HUDEP-2 (cell line): ENCODE results near the gene NRROS.
"Not testable (repeated sequence)": the region's sequence is repeated elsewhere in the genome, so short reads cannot be mapped to it uniquely, and the experiment has no call there.

Experiments
- DNase-seq, 76 experiments: peaks; one replicate each; lab custom pipeline; 2025; ENCODE audit not compliant: unreplicated experiment in 76 of 76; lab: John Stamatoyannopoulos, UW

The NRROS gene

DNA sequence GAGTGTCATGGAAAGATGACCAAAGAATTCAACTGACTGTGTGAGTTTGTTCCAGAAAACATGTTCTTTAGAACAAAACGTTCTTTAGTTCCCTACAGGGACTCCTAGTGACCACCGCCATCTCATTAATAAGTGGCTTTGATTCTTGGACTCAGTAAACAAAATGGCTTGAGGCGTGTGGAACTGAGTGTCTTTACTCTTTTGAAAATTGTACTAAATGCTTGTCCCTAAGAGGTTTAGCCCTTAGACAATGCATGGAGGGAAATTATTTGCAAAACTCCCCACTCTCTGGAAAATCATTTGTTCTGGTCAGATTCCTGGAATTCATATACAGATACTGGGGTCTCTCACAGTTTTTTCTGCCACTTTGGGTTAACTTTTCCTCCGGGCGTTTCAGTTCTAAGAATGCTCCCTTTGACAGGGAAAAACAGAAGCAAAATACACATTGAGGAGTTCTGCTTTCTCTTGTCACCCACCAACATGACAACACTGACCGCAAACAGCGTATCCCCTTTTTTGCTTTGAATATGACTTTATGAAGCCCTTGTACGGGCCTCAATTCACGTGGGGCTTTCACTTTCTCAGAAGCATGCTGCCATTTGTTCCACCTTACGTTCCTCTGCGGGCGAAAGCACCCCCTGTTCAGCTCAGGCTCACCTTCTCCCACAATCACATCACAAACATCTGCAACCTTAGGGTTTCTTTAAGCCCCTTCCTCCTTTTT is 15.3 kb upstream of the NRROS start:
- no peak for DNase-seq

DNA sequence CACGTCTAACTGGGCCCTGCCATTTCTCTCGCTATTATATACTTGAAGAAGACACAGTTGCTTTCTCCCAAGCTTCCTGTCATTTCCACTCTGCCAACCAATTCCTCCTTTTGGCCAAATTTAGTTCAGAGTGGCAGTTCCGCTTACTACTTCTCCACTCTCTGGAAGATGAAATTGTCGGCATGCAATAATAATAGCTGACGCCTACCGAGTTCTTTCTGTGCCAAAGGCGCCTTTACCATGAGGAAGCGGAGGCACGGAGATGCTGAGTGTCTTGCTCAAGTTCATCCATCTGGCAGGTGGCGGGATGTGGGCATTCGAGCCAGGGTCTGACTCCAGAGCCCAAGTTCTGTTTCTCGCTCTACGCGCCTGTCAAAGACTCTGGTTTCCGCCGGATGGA is 14.6 kb upstream of the NRROS start:
- no peak for DNase-seq

DNA sequence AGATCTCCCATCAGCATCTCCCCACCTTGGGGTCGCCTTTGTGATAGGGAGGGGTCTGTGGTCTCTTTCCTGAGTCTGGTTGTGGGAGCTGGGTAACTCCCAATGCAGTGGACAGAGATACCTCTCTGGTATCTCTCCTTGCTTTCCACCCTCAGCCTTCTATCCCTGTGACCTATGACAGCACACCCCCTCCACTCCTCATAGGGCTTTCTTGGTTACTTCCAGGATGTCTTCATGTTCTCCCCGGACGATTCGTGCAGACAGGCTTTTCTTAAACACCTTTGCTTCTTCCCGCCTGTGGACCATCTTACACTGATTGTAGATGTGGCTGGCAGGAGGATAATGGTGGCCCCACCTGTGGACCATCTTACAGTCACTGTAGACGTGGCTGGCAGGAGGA is 14.2 kb upstream of the NRROS start:
- no peak for DNase-seq

- DNase-seq: no peak
Observed at GRCh38 chr3:196627918-196628231, 11.6 kb upstream of the NRROS start.

DNA sequence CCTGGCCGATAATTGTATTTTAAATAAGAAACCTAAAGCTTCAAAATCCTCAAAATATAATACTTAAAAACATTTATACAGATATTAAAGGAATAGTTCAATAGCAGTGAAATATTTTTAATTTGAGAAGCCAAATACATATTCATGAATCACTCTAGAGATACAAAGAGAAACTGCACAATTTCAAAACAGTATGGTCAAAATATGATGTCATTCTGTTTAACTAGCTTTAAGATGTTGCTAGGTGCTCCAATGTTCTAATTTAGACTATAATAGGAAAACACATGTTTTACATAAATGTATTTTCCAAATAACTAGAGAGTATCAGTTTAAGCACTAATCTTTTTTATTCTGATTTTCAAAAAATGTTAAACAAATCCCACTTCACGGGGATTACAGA is 10.3 kb upstream of the NRROS start:
- no peak for DNase-seq

DNA sequence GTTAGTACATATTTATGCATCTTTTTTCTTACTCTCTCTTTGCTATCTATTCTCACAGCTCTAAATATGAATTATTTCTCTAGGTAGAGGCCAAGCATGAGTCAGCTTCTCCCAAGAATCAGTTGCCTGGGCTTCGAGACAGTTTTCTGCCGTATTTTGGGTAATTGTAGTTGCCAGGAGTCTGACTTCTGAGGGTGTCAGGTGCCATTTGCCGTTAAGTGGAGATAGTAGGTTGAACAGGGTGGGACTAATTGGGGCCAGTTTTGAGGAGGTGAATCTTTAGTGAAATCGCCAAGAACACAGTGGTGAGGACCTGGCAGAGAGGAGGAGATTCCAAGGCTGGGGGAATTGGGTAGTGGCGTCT is 7.8 kb upstream of the NRROS start:
- peak in 50 of 76 experiments; percentile 30 to 89 (median 60) for DNase-seq

GRCh38 chr3:196632046-196632751 is 7.3 kb upstream of the NRROS start:
- peak in 75 of 76 experiments; percentile 88 to 98 (median 96) for DNase-seq

DNA sequence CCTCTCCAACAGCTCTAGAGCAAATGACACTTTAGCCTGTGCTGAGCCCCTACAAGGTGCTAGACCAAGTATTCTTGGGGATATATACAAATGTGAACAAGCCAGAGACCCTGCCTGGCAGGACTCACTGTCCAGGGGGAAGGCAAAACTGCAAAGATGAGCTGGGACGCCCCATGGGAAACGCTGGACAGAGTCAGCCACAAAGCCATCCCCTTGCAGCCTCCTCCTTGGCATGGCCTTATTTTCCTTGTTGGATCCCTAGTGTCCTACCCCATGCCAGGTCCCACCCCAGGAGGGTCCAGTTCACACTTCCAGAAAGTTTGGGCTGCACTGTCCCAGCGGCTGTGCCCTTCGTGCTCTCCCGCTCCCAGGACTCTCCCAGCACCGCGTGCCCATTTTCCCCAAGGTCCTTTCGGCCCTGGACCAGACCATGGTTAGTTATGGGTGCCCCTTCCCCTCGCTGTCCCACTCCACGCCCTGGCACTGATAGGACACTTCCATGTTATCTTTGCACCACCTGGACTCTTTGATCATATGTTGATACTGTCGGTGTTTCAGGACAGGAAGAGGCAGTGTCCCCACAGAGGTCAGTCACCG is 5.8 kb upstream of the NRROS start:
- peak in 28 of 76 experiments; percentile 11 to 74 (median 43) for DNase-seq

DNA sequence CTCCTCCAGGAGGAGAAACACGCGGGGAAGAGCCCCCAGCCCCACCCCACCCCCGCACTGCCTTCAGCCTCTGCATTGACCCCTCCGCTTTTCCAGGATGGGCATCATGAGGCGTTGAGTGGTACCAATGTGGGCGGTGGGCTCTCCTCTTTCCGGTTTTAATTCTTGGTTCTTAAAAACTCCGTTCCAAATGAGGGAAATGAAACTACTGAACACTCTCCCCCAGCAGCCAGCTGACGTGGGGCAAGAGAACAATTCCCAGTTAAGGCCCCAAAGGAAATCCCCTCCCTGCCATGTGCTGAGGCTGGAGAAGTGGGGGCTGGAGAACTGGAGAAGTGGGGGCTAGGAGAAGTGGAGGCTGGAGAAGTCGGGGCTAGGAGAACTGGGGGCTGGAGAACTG is 5.3 kb upstream of the NRROS start:
- DNase-seq: peak in 1 of 76 experiments; percentile 62

DNA sequence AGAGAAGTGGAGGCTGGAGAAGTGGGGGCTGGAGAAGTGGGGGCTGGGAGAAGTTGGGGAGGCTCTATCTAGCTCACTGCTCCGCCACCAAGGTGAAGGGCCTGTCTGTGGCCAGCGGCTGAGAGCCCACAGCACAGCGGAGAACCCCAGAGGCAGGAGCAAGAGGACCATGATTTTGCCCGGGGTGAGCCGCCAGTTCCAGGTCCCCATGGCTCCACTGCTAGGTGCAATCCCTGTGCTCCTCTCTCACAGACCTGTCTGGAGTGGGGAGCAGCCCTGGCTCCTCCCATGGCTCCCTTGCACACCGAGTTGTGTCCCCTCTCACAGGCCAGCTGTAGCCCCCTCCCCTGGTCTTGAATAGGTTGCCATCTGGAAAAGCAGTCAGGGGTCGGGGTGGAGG is 4.7 kb upstream of the NRROS start:
- no peak for DNase-seq

- no peak for DNase-seq
Observed at GRCh38 chr3:196636369-196637349, 2.8 kb upstream of the NRROS start.

GRCh38 chr3:196637941-196638340 is 1.6 kb upstream of the NRROS start:
- not testable (repeated sequence) for DNase-seq

GRCh38 chr3:196638861-196639482 is 522 bp upstream of the NRROS start:
- peak in 16 of 76 experiments; percentile 18 to 78 (median 50) for DNase-seq

DNA sequence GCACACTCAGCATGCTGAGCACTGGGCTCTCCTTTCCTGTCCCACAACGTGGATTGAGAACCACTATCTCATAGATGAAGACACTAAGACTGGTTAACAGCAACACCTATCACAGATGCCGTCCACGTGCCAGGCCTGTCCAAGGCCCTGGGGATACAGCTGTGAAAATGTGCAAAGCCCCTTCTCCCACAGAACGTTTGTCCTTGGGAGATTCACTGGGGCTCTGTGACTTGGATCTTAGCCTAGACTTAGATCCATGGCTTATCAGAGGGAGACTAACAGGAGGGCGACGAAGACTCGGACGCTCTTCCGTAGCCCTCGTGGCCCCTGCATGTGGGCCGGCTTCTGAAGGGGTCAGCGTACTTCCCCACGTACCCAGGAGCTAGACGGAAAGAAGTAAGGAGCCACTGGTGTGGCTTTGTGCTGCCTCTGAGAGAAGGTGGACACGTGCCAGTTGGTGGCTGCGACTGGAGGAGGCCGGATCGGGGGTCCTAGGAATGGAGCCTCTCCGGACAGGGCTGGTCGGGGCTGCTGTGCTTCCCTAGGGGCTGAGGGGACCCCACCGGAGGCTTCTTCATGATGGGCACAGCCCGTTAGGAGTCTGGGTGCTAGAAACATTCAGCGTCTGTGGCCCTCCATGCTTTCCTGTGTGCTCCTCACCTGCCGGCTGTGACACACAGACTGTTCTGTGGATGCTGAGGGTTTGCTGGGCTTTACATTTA is 964 bp downstream of the NRROS start:
- peak in 37 of 76 experiments; percentile 6 to 74 (median 43) for DNase-seq

- peak in 15 of 76 experiments; percentile 5 to 47 (median 23) for DNase-seq
Observed at GRCh38 chr3:196641333-196642054, 2.0 kb downstream of the NRROS start.

DNA sequence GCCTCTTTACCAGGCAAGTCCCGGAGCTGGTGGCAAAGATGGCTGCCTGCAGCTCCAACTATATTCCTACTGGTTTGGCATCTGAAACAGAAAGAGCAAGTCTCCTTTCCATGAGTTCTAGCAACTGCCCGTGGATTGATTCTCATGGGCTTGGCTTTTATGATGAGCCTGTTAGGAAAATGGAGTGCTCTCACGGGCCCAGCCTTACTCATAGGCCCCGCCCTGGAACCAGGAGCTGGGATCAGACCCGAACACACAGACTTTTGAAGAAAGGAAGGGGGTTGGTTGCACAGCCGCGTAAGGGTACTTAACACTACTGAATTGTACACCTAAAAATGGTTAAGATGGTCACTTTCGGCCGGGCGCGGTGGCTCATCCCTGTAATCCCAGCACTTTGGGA is 2.9 kb downstream of the NRROS start:
- peak in 5 of 76 experiments; percentile 20 to 28 (median 21) for DNase-seq

DNA sequence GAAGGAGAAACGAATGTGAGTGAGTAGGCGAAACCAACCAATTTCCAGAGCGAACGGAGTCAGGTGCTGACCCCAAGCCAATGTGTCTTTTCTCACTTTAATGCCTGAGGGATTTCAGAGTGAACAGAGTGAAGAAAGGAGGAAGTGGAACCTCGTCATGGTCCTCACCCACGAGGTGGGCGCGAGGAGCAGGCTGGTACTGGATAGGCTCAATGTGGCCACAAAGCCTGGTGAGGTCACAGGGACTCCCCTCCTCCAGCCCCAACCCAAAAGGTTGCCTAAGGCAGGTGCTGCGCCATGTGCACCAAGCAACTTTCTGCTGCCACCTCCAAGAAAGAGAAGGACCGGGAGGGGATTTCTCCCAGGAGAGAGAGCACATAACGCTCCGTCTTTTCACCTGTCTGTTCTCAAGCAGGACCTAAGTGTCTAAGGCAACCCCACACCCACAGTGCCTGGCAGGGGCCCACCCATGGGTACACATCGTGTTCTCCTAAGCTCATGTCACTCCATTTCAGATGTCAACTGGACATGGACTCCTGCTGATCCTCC is 3.8 kb downstream of the NRROS start:
- peak in 1 of 76 experiments; percentile 23 for DNase-seq

DNA sequence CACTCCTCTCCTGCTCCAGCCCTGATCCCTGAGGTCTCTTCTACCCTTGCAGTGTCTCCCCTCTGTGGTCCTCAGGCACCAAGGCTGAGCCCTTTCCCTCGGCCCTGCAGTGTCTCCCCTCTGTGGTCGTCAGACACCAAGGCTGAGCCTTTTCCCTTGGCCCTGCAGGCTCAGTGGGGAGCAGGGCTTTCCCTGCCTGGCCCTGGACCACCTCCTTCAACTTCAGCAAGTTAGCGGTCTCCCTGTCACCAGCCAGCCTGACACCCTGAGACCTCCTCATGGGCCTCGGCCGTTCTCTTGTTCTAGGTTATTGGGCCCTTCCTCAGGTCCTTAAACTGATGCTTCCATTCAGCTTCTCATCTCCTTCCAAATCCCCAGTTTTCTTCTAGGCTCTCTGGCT is 4.3 kb downstream of the NRROS start:
- DNase-seq: no peak

DNA sequence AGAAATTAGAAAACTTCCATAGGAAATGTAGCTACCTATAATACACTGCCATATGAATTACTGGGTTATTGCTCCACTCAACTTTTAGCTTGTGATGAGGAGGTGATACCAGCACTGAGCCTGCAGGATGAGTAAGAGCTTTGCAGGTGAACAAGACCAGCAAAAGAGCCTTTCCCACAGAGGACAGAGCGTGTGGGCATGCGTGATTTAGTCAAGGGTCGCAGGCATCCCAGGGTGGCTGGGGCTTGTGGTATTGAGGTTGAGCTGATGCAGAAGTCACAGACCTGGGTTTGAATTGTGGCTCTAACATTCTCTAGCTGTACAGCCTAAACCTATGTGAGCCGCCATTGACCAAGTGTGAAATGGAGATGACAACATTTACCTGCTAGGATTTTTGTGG is 5.6 kb downstream of the NRROS start:
- DNase-seq: no peak
